Smooth muscle cell (in vitro differentiated cells): Measurements from ENCODE around the gene ELAVL4. TPM values are rescaled to one million over a fixed set of nuclear protein-coding genes. Genes with fewer than 3 reads are reported as not detected.

Source experiments
- DNase-seq: peaks from one replicate; lab custom pipeline; 2025; ENCODE audit not compliant: unreplicated experiment; lab: John Stamatoyannopoulos, UW
- H2AFZ ChIP-seq: fragments of 200-600 bp; sonication (generic); 2 replicates; pipeline ENCODE4 v1.6.0; 2016; ENCODE audit warnings: antibody characterized with exemption, low read depth, mild to moderate bottlenecking
- H3F3A ChIP-seq: fragments of 200-600 bp; sonication (generic); 2 replicates; pipeline ENCODE4 v1.6.0; 2017; ENCODE audit warnings: antibody characterized with exemption, low read depth
- H3K27ac ChIP-seq: fragments of 200-600 bp; sonication (generic); 2 replicates; pipeline ENCODE4 v1.5.1; 2016; ENCODE audit warnings: low read depth, mild to moderate bottlenecking
- H3K27me3 ChIP-seq: fragments of 200-600 bp; sonication (generic); 2 replicates; pipeline ENCODE4 v1.6.1; 2016; ENCODE audit warnings: low read depth, mild to moderate bottlenecking
- H3K36me3 ChIP-seq: fragments of 200-600 bp; sonication (generic); 2 replicates; pipeline ENCODE4 v1.5.1; 2016; ENCODE audit warnings: low read depth
- H3K4me1 ChIP-seq: fragments of 200-600 bp; sonication (generic); 2 replicates; pipeline ENCODE4 v1.5.1; 2016; ENCODE audit warnings: low read depth
- H3K4me2 ChIP-seq: fragments of 200-600 bp; sonication (generic); 2 replicates; pipeline ENCODE4 v1.6.0; 2016; ENCODE audit warnings: mild to moderate bottlenecking
- H3K4me3 ChIP-seq: fragments of 200-600 bp; sonication (generic); 2 replicates; pipeline ENCODE4 v1.5.1; 2016; ENCODE audit warnings: mild to moderate bottlenecking
- H3K79me2 ChIP-seq: fragments of 200-600 bp; sonication (generic); 2 replicates; pipeline ENCODE4 v1.6.0; 2016; ENCODE audit warnings: low read depth, mild to moderate bottlenecking
- H3K9ac ChIP-seq: fragments of 200-600 bp; sonication (generic); 2 replicates; pipeline ENCODE4 v1.6.0; 2016; ENCODE audit warnings: low read depth
- H3K9me3 ChIP-seq: fragments of 200-600 bp; sonication (generic); replicated peaks from 2 replicates; pipeline ENCODE4 v1.5.1; 2016; ENCODE audit warnings: low read depth
- H4K20me1 ChIP-seq: fragments of 200-600 bp; sonication (generic); 2 replicates; pipeline ENCODE4 v1.6.0; 2016; ENCODE audit warnings: low read depth
- CTCF ChIP-seq: fragments of 200-600 bp; sonication (generic); IDR thresholded peaks from 2 replicates; pipeline ENCODE4 v1.5.1; 2017; ENCODE audit warnings: borderline replicate concordance, mild to moderate bottlenecking, antibody characterized with exemption; ENCODE audit not compliant: insufficient read depth, poor library complexity, severe bottlenecking
- WGBS: methylation state at CpG from one replicate; pipeline ENCODE4 v1.1.7; 2016; ENCODE audit warnings: low lambda C conversion rate; 5-methylcytosine and 5-hydroxymethylcytosine counted together
- polyA plus RNA-seq: library from polyadenylated mRNA; unstranded; fragments of >200 nt; fragmentation: Nextera tagmentation; extraction: Ambion mirVana; gene quantifications from 2 replicates; pipeline ENCODE4 v1.2.1, GENCODE V29; 2016
- total RNA-seq: library from RNA; depleted of rRNA; stranded (reverse); fragments of >200 nt; gene quantifications from 2 replicates; pipeline ENCODE4 v1.2.3, GENCODE V29; 2014

Gene ELAVL4
- total and polyA plus RNA-seq, 2 experiments from 2014 or later, result not detected

DNA sequence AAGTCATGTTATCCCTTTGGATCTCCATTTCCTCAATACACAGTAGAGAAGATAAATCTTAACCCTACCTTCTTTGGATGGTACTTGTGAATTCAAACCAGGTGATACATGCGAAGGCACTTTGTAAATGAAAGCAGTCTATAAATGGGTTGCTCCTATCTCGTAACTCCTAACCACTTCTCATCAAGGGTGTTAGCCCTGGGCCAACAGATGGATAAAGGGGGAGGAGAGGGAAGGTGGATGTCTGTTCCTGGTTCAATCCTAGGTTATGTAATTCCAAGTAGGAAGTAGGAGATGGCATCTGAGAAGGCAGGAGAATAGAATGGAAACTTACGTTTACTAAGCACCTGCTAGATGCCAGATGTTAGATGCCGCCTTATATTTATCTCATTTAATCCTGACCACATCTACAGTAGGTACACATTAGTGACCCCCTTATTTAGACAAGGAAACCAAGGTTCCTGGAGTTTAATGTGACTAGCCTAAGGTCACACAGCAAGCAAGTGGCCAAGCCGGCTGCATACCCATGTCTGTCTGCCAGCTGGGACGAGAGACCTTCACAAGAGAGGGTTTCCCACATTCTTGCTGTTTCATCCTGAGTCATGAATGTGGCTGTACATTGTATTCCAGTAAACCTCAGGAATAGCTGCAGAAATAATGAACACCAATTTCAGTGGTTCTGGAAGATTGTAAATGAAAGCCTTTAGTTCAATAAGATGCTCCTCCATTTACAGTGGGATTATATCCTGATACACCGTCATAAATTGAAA lies 47.7 kb downstream of the ELAVL4 start:
- Histone ChIP-seq H3K27ac (no peak overlapping the region), H3K4me3 (no peak overlapping the region), H3F3A (no peaks in the 10 kb centered on the region), H3K27me3 (no peaks in the 10 kb centered on the region), H3K9me3 (no peaks in the 10 kb centered on the region), H3K36me3 (no peaks in the 10 kb centered on the region), H2AFZ (no peak overlapping the region), H3K4me2 (no peak overlapping the region), H3K79me2 (no peaks in the 10 kb centered on the region), H3K4me1 (no peaks in the 10 kb centered on the region), H4K20me1 (no peaks in the 10 kb centered on the region), H3K9ac (no peak overlapping the region)
- TF ChIP-seq CTCF, result no peak
- 82% methylated on average over 7 of the region's 7 CpGs for WGBS
- DNase-seq, result no peak

DNA sequence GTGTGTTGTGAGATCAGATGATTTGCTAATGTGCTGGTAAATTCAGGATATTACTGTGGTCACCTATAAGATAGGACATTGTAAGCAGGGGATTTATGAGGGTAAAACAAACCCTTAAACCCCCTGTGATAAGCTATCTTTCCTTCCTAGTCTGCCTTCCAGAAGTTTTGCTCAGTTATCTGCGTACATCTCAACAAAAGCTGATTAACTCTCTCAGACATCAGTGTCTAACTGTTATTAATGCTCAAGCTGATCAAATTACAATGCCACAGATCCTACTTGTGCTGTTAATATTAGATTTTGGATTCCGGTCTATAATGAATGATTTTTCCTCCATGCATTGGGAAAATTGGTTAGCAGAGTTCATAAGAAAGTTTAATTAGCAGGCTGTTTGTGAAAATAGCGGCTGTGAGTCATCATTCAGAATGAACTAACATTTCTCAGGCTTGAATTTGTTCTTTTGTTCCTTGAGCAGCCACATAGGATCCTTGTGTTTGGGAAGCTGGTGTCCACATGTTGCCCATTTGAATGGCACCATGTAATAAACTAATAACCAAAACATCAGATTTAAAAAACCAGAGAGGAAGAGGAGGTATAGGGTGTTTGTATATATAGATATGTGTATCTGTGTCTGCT lies 48.7 kb downstream of the ELAVL4 start:
- no peaks in the 10 kb centered on the region for H4K20me1 ChIP-seq
- H3K9me3 ChIP-seq, result no peaks in the 10 kb centered on the region
- no peak overlapping the region for H2AFZ ChIP-seq
- no peak overlapping the region for H3K4me2 ChIP-seq
- H3K27ac ChIP-seq, result no peak overlapping the region
- H3K4me3 ChIP-seq, result no peak overlapping the region
- no peak overlapping the region for H3K9ac ChIP-seq
- WGBS, result 77% methylated on average over 3 of the region's 3 CpGs
- TF ChIP-seq CTCF, result no peak
- H3K27me3 ChIP-seq, result no peaks in the 10 kb centered on the region
- no peaks in the 10 kb centered on the region for H3K79me2 ChIP-seq
- H3F3A ChIP-seq, result no peaks in the 10 kb centered on the region
- H3K36me3 ChIP-seq, result no peaks in the 10 kb centered on the region
- DNase-seq, result no peak
- no peaks in the 10 kb centered on the region for H3K4me1 ChIP-seq

GRCh38 chr1:50158421-50158820 lies 49.7 kb downstream of the ELAVL4 start:
- H3F3A ChIP-seq, result no peaks in the 10 kb centered on the region
- H4K20me1 ChIP-seq, result no peaks in the 10 kb centered on the region
- no peak for TF ChIP-seq CTCF
- H3K36me3 ChIP-seq, result no peaks in the 10 kb centered on the region
- DNase-seq, result no peak
- no peaks in the 10 kb centered on the region for H3K79me2 ChIP-seq
- no peaks in the 10 kb centered on the region for H3K9me3 ChIP-seq
- no peaks in the 10 kb centered on the region for H3K4me1 ChIP-seq
- H3K4me2 ChIP-seq, result no peak overlapping the region
- H3K4me3 ChIP-seq, result no peak overlapping the region
- no peaks in the 10 kb centered on the region for H3K27me3 ChIP-seq
- no peak overlapping the region for H3K27ac ChIP-seq
- H2AFZ ChIP-seq, result no peak overlapping the region
- 79% methylated on average over 1 of the region's 1 CpG for whole genome bisulfite sequencing
- H3K9ac ChIP-seq, result no peak overlapping the region
